GM11168 (cell line): ENCODE measurements around the gene PATJ.

Source experiments
- in situ Hi-C: fragments of 300-500 bp; cut with MboI; formaldehyde crosslinking; loops from one replicate; pipeline ENCODE4 v1.12.0; 2022; ENCODE audit warnings: low sequenced_read_pairs; ENCODE audit not compliant: unreplicated experiment

The PATJ gene

GRCh38 chr1:62034790-62035189, 292.5 kb downstream of the PATJ start:
- in situ Hi-C loops: no loop called here

DNA sequence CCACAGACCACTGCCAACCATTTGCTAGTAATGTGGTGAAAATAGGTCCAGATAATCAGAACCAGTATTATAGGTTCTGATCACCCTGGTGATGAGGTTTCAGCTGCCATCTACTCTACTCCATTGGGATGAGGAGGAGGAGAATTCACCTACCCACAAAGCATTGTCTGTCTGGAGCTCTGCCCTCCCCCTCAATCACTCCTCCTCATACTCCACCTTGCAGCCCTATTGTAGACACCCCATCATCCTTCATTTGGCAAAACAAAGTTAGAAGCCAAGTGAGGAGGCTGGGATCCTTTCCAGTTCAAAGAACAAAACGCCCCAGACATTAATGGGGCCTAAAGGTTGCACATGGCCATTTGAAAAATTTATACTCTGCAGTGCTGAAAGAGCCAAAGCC, 295.0 kb downstream of the PATJ start:
- in situ Hi-C loops: no loop called here

- in situ Hi-C loops: no loop called here
These were observed 296.5 kb downstream of the PATJ start for GRCh38 chr1:62038594-62039284.

- in situ Hi-C loops: no loop called here
These were observed 298.2 kb downstream of the PATJ start for GRCh38 chr1:62040450-62040849.

DNA sequence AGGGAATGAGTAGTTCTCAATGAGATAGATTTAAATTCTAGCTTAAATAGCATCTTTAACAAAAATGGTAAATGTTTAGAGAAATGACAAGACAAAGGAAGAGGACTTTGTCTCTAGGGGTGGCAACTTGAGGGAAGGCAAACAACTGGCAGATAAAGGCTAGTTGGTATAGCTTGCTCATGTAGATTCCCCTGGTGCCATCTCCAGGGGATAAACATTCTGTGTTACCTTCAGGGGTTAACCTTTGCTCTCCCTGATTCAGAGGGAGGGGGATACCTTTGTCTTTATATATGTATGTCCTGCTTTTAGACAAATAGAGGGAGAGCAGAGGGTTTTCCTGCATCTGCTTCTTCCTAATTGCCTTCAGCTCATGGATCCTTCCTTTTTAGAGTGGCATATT, 298.7 kb downstream of the PATJ start:
- in situ Hi-C loops: no loop called here

DNA sequence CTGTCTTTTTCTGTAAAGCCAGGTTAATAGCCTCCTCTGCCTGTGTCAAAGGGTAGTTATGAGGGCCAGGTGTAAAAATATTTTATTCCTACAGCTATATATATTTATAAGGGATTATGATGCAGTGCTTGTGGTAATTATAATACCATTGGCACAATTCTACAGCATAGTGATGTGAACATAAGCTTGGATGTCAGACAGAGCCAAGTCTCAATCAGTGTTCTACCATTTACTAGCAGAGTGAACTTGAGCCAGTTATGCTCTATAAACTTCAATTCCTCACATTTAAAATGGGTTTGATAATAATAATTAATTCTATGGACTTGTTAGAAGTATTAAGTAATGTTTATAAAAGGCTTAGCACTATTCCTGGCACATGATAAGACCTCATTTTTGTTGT, 300.9 kb downstream of the PATJ start:
- in situ Hi-C loops: no loop called here

DNA sequence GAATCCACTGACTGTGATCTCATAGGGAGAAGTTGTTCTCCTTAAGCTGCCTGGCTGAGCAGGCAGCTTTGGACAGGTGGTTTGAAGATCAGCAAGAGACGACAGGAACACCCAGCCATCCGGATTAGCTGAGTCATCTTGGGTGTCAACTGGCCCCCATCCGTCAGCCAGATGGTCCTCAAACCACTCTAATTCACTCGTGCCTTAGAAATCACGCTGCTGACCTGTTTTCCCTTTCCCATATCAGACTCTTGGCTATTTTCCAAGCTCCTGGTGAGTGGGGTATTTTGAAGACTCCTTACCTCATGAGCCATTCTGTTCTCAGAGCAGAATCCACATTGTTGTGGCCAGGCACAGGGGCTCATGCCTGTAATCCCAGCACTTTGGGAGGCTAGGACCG, 303.3 kb downstream of the PATJ start:
- in situ Hi-C loops: no loop called here

DNA sequence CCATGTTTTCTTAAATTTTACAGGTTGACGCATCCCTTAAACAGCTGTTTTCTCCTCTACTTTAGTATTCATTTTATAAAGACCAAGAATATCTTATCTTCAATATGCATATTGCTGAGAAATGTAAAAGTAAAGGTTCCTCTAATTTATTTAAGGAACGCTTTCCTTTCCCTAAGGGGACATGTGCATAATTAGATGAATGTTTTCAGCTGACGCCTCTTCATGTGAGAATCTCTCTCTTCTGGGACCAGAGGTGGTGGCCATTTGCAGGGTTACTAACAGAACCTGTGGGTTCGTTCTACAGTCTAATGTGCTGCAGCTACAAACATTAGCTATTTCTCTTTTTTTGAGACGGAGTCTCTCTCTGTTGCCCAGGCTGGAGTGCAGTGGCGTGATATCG, 304.6 kb downstream of the PATJ start:
- in situ Hi-C loops: no loop called here

DNA sequence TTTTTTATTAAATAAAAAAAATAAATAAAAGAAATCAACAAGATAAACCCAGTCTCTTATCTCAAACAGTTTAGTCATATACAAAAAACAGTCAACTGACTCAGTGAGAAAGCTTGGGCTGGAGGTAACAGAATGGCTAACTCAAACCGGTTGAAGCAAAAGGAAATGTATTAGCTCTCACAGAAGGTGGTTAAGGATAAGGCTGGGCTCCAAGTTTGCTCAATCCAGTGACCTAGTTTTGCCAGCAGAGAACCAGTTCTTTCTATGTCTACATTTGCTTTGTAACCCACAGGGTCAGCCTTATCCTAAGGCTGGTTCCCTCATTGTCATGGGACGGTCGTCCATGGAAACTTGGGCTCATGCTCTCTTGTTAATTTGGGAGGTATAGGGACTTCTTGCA, 307.9 kb downstream of the PATJ start:
- in situ Hi-C loops: no loop called here

- in situ Hi-C loops: no loop called here
These were observed 310.7 kb downstream of the PATJ start for GRCh38 chr1:62052946-62053345.

DNA sequence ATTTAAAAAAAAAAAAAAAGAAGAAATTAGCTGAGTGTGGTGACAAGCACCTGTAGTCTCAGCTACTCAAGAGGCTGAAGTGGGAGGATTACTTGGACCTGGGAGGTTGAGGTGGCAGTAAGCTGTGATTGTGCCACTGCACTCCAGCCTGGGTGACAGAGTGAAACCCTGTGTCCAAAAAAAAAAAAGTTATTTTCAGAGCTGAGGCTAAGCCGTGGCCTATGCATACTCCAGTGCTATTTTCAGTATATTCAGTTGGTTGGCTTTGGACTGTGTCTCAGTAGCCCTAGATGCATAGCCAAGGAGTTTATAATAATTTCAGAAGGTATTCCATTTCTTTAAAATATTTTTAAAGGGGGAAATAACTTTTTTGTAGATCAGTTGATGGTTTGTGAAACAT, 311.9 kb downstream of the PATJ start:
- in situ Hi-C loops: no loop called here

DNA sequence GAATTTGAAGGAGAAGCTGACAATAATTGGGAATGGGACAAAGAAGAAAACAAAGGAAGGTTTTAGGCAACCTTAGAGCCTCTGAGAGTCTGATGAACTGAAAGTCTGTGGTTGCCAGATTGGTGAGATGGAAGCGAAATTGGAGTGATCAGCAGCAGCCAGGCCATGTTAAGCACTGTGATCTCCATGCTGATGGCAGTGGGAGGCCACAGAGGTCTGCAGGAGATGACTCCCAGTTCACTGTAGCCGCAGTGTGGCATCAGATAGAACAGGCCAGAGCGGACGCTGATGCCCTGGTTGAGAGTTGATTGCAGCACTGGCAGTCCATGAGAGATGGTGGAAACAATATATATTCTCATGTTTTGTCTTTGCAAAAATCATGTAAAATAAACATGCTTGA, 314.9 kb downstream of the PATJ start:
- in situ Hi-C loops: no loop called here

GRCh38 chr1:62057641-62058290, 315.5 kb downstream of the PATJ start:
- in situ Hi-C loops: no loop called here

- in situ Hi-C loops: no loop called here
These were observed 316.7 kb downstream of the PATJ start for GRCh38 chr1:62058956-62059355.

DNA sequence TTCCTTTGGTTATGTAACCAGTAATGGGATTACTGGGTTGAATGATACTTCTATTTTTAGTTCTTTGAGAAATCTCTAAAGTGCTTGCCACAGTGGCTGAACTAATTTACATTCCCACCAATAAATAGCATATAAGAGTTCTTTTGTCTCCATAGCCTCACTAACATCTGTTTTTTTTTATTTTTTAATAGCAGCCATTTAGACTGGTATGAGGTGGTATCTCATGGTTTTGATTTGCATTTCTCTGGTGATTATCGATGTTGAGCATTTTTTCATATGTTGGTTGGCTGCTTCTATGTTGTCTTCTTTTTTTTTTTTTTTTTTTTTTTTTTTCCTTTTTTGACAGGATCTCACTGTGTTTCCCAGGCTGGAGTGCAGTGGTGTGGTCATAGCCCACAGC, 319.8 kb downstream of the PATJ start:
- in situ Hi-C loops: no loop called here

- in situ Hi-C loops: no loop called here
These were observed 322.6 kb downstream of the PATJ start for GRCh38 chr1:62064829-62065407.

GRCh38 chr1:62066713-62067112, 324.4 kb downstream of the PATJ start:
- in situ Hi-C loops: no loop called here

DNA sequence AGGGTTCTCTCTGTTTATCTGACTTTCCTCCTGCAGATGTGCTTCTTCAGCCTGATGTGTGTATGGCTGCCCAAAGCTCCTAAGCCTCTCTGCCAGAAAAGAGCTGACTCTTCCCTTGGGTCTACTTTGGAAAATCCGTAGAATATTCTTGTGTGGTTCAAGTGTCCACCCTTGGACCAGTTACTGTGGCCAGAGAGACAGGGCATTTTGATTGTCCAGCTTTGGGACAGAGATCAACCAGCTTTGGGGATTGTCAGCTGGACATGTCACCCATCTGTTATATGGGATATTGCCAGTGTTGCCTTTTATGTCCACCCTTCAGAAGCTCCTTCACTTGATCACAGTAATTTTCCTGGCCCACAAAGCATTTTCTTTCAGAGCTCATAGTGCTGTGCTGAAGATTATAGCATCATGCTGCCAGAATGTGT, 326.1 kb downstream of the PATJ start:
- in situ Hi-C loops: no loop called here

DNA sequence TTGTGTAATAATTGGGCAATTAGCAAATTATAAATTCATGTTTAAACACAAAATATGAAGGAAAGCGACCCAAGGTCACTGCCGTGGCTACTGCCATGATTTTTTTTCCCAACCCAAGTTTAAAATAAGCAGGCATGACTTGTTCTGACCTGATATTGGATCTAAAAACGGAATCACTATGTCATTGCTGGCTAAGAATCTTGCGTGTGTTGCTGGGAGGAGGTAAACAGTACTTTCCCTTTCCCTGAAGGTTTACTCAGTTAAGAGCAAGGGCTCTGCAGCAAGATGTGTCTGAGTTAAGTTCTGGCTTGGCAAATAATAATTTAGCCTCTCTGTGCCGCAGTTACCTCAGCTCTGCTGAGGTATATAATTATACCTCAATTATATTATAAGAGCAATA, 326.7 kb downstream of the PATJ start:
- in situ Hi-C loops: no loop called here

DNA sequence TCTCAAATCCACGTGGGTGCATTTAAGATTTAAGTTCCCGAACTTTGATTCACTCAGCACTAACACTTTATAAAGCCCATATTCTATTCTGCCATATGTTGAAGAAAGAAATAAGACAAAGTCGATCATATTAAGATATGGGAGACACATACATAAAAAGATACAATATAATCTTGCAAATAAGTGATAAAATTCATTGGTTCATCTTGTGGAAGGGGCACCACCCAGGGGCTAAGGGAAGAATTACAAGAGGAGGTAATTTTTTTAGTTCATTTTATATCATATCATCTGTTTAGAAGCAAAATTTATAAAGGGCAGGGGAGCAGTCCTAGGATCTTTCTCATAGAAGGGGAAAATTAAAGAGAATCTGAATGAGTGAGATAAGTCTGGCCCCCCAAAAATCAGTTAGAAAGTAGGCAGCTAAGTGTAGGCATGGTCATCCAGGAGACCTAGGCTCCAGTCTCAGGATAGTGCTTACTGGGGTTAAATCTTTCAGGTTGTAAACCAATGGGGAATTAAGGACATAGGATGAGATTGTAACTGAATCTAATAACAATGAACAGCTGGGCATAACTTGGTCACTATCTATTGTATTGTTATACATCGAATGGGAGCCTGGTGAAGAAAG, 328.2 kb downstream of the PATJ start:
- in situ Hi-C loops: no loop called here

DNA sequence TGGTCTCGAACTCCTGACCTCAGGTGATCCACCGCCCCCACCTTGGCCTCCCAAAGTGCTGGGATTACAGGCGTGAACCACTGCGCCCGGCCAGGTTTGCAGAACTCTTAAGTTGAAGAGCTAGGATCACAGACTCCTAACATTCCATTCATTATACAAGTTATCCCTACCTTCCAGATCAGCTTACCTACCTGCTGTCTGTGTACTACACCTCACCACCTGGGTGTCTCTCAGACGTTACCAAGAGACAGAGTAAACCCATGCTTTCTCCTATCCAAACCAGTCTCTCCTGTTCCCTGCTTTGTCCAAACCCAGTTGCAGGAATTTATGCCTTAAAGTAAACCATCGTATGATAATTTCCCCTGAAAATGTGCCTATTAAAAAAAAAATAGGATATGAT, 329.4 kb downstream of the PATJ start:
- in situ Hi-C loops: no loop called here
